ENCODE measurements around the gene SIX2.
A peak's percentile ranks its signal among the peaks of the same experiment; 100 is the strongest.

SIX2 gene

DNA sequence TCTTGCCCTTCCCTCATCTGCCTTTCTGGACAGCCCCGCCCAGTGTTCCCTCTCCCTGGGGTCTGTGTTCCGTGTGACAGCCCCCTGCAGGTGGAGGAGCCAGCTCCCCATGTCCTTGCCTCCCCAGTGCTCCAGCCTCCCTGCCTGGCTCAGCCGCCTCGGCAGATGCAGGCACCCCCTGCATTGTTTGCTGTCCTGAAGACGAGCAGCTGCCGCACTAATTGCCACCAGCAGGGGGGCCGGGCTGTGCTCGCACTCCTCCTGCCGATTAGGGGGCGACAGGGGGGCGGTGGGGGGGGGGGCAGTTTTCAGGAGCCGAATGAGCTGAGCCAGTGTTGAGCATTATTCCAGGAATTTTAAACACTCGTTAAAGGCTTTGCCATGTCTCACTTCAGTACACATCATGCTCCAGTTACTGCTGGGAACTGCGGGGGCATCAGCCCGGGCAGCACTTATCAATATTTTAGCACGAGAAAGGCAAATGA is 44.5 kb downstream of the SIX2 start:
- no peak for DNase-seq

DNA sequence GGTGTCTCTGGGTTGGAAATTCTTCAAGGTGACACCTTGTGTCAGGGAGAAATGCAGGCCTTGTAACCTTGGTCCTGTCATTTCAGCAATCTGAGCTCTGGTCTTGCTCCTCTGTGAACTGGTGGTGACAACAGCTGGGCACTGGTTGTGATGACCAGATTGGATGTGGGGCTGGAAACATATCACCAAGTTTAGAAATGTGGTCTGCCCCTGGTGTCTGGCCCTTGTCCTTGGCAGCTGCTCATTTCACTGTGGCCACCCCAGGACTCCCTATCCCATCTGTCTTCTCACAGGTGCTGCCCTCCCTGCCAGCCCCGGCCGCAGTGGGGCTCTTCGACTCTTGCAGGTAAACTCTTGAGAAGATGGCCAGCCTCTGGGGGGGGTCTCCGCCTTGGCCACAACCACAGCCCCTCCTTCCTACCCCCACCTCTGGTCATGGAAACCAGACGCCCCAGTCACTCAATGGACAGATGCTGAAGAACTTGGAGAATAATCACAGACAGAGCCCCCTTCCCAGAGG is 47.0 kb downstream of the SIX2 start:
- no peak for DNase-seq

DNA sequence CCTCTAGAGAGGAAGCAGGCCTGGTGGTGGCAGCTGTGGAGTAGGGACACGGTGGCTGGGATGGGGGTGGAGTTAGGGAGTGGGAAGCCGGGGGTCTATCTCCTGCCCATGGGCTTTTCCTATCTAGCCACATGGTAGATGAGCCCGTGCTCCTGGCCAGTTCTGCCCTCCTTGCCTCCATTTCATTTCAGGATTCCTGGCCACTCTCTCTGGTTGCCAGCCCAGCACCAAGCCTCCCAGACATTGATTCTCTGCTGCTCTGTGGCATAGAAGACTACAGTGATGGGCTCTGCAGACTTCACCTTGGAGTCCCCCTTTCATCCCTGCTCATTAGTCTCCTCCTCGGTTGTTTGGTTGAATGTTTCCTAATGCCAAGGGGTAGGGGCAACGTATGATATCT is 48.4 kb downstream of the SIX2 start:
- DNase-seq: no peak

DNA sequence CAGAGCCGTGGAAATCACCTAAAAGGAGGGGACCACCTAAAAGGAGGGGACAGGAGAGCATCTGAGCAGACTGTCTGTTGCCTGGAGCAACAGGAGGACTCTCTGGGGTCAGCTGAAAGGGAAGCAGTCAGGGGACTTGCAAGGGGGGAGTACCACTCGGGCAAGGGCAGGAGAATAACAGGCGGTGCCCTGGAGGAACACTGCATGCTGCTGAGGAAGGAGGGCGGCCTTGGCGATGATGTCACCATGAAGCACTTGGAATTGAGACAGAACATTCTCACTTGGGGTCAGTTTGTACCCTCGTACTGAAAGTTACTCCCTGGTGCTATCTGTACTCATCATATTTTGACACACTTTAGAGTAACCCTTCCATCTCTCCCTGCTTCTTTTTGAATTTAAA is 49.4 kb downstream of the SIX2 start:
- no peak for DNase-seq

DNA sequence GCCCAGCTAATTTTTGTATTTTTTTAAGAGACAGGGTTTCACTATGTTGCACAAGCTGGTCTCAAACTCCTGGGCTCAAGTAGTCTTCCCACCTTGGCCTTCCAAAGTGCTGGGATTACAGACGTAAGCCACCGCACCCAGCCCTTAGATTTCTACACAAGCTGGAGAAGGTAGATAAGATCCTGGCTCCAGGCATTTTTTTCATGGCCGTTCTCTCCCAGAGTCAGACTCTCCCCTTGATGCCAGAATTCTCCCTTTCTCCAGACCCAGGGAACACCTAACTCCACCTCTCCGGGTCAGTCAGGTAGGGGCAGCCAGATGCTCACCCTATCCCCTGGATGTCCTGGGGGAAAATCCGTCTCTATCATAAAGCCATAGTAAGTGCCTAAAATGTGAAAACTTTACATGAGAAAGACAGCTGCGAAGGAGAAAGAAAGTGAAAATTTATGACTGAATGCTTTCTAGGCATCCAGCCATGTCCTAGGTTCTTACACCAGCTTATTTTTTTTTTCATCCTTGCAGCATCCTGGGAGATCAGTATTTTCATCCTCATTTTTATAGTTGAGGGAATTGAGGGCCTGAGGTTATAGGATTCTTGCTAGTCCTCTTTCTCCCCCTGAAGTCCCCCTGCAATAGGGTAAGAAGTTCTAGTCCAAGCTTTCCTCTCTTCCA is 51.5 kb downstream of the SIX2 start:
- DNase-seq: no peak

DNA sequence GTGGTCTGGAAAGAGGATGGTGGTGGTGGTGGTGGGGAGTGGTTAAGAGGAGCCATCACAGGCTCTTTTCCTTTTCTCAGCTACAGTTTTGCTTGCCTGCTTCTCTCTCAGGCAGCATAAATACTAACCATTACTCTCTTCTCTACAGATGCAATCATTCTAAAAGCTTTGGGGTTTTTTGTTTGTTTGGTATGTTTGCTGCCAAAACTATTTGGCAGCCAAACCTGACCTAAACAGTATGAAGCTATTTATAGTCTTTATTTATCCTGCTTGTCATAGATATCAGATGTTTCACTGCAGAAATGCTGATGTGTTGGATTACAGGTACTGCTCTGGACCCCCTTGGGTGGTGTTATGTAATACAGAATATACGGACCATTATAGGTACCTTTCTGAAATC is 52.4 kb downstream of the SIX2 start:
- no peak for DNase-seq

DNA sequence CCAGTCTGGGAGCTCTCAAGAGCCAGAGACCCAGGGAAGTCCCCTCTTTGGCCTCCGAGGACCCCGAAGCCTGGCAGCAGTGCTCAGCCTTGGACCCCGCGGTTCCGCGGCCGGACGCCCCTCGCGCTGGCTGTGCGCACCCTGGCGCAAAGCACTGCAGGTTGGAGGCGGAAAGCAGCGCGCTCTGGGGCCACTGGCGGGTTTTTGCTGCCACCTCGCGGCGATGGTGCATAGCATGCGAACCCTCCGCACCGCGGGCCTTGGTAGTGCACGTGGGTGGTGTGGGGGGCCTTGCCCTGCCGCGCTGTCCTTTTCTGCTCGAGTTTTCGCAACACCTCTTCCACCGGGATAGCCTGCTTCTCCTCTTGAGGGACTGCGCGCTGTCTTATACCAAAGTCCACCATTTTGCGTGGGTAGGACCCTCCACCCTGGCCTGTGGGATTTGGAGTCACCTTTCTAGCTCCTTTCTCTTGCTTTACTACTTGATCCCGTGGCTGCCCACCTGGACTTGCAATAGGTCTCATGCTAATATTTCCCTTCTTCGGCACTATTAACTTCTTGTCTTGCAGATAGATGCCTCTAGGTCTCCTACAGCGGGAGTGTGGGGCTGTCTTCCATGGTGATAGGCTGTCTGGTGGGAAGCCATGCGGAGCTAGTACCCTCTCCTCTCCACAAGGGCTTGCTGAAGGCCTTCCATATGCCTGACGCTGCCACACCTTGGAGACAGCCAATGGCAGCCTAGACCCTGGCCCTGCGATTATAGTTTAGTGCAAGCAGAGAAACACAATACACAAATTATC is 53.5 kb downstream of the SIX2 start:
- peak; percentile 70 for DNase-seq
